NCI-H526 treated with DMSO at 0.1 percent for 48 hours (cell line): ENCODE results near the gene MYL5.
"Not testable (repeated sequence)": the region's sequence is repeated elsewhere in the genome, so short reads cannot be mapped to it uniquely, and the experiment has no call there.

Source experiments
- DNase-seq: peaks from one replicate; lab custom pipeline; 2025; lab: John Stamatoyannopoulos, UW

Gene MYL5

GRCh38 chr4:684623-685327, 10.4 kb downstream of the MYL5 start:
- no peak for DNase-seq

- no peak for DNase-seq
These were observed 11.5 kb downstream of the MYL5 start for GRCh38 chr4:685679-686412.

- no peak for DNase-seq
These were observed 12.2 kb downstream of the MYL5 start for GRCh38 chr4:686413-687040.

GRCh38 chr4:687048-687970, 13.0 kb downstream of the MYL5 start:
- no peak for DNase-seq

GRCh38 chr4:687971-688853, 13.9 kb downstream of the MYL5 start:
- DNase-seq, result no peak

GRCh38 chr4:688854-689681, 14.7 kb downstream of the MYL5 start, which contains the start of gene SLC49A3:
Gene SLC49A3 (minus strand): TSS chr4:689151. CDS start chr4:689127, 24 bp downstream.
- no peak for DNase-seq

- no peak for DNase-seq
These were observed 15.4 kb downstream of the MYL5 start for GRCh38 chr4:689723-690122.

GRCh38 chr4:692771-693554, 18.6 kb downstream of the MYL5 start:
- DNase-seq, result no peak

GRCh38 chr4:694341-694940, 20.1 kb downstream of the MYL5 start:
- DNase-seq, result not testable (repeated sequence)

- DNase-seq, result peak; percentile 31
These were observed 25.7 kb downstream of the MYL5 start for GRCh38 chr4:699816-700580.

GRCh38 chr4:700587-701264, 26.4 kb downstream of the MYL5 start:
- DNase-seq, result no peak

- no peak for DNase-seq
These were observed 28.3 kb downstream of the MYL5 start for GRCh38 chr4:702618-703048.

- no peak for DNase-seq
These were observed 29.2 kb downstream of the MYL5 start for GRCh38 chr4:703336-704197.

GRCh38 chr4:704198-704891, 30.0 kb downstream of the MYL5 start:
- no peak for DNase-seq

GRCh38 chr4:704971-705277, 30.6 kb downstream of the MYL5 start:
- DNase-seq, result no peak
